ENCODE measurements around the gene PPM1K.

Gene PPM1K

GRCh38 chr4:88223516-88223915 is 60.8 kb downstream of the PPM1K start:
- no peak for DNase-seq (ENCODE audit: low read depth in 1 of 2, low spot score in 1 of 2)

DNA sequence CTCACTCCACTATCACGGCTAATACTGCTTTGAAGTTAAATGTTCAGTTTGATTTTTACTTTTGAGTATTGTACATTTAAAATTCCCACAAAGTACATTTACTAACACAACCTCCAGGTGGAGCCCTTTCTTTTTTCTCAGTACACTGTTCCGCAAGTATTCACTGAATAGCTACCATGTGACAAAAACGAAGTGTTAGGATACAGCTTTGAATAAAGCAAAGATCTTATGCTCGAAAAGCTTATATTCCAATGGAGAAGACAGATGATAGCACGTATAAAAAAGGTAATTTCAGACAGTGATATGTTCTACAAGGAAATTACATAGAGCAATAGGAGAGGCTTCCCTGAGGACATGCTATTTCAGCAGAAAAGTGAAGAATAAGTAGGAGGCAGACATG is 65.3 kb downstream of the PPM1K start:
- DNase-seq (ENCODE audit: low read depth in 1 of 2, low spot score in 1 of 2), result no peak

DNA sequence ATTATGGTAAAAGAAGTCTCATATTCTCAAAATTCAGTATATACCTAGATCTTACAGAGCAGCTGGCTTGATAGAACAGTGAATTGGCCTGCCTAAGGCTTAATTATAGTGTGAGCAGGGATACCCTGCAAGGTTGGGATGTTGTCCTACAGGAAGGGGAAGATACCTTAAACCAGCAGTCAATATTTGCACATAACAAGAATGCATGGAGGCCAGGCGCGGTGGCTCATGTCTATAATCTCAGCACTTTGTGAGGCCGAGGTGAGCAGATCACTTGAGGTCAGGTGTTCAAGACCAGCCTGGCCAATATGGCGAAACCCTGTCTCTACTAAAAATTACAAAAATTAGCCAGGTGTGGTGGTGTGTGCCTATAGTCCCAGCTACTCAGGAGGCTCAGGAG is 67.2 kb downstream of the PPM1K start:
- no peak for DNase-seq (ENCODE audit: low read depth in 1 of 2, low spot score in 1 of 2)

GRCh38 chr4:88216395-88216794 is 68.0 kb downstream of the PPM1K start:
- no peak for DNase-seq (ENCODE audit: low read depth in 1 of 2, low spot score in 1 of 2)

- DNase-seq (ENCODE audit: low read depth in 1 of 2, low spot score in 1 of 2), result no peak
Measured at GRCh38 chr4:88215351-88215750, 69.0 kb downstream of the PPM1K start.

DNA sequence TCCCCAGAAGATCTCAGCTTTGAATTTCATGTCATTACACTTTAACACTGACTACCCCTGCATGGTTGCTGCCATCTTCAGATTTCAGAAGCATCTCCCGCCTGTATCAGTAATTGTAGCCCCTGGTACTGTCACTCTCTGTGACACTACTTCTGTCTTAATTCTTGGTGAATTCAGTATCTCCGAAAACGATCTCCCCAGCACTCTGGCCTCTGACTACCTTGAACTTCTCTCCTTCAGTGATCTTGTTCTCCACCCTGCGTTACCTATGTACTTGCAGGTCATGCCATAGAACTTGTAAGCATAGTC is 72.2 kb downstream of the PPM1K start:
- no peak for DNase-seq (ENCODE audit: low read depth in 1 of 2, low spot score in 1 of 2)

GRCh38 chr4:88211473-88212252 is 72.7 kb downstream of the PPM1K start:
- DNase-seq (ENCODE audit: low read depth in 1 of 2, low spot score in 1 of 2), result peak in 1 of 2 donors; percentile 2

DNA sequence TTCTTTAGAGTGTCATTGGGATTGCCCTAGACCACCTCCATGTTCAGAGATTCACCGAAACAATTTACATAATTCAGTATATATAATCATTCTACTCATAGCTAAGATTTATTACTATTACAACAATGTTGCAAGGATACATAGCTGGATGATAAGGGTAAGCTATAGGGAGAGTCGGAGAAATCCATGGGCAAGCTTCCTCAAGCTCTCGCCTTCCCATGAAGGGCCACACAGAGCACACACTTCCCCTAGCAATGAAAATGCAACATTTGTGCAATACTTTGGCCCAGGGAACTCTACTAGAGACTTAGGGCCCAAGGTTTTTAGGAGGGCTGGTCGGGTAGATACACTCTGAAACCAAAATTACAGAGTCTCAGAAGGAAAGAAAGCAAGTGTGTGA is 76.2 kb downstream of the PPM1K start:
- DNase-seq (ENCODE audit: low read depth in 1 of 2, low spot score in 1 of 2), result no peak
